Limb (tissue), 2 donors: Measurements from ENCODE around the gene MGAT5.

Experiments used
- DNase-seq, 2 donors: peaks; one replicate each; pipeline ENCODE4 v3.0.0-alpha.2; 2016; ENCODE audit errors: extremely low spot score in 2 of 2

Gene MGAT5

GRCh38 chr2:134334542-134335353 is 80.9 kb downstream of the MGAT5 start:
- DNase-seq, result no peak

- DNase-seq, result no peak
These were observed 81.7 kb downstream of the MGAT5 start for GRCh38 chr2:134335601-134336000.

GRCh38 chr2:134336352-134336751 is 82.5 kb downstream of the MGAT5 start:
- no peak for DNase-seq

GRCh38 chr2:134336921-134337320 is 83.0 kb downstream of the MGAT5 start:
- no peak for DNase-seq

GRCh38 chr2:134337631-134338030 is 83.8 kb downstream of the MGAT5 start:
- DNase-seq, result no peak

- no peak for DNase-seq
These were observed 84.3 kb downstream of the MGAT5 start for GRCh38 chr2:134338208-134338607.

GRCh38 chr2:134341476-134341875 is 87.6 kb downstream of the MGAT5 start:
- no peak for DNase-seq

- DNase-seq, result no peak
These were observed 91.3 kb downstream of the MGAT5 start for GRCh38 chr2:134344954-134345697.

GRCh38 chr2:134346141-134346540 is 92.3 kb downstream of the MGAT5 start:
- DNase-seq, result no peak

GRCh38 chr2:134347756-134348155 is 93.9 kb downstream of the MGAT5 start:
- DNase-seq, result no peak

- no peak for DNase-seq
These were observed 94.4 kb downstream of the MGAT5 start for GRCh38 chr2:134348239-134348638.

GRCh38 chr2:134348760-134349159 is 94.9 kb downstream of the MGAT5 start:
- DNase-seq, result no peak

GRCh38 chr2:134351016-134351415 is 97.1 kb downstream of the MGAT5 start:
- DNase-seq, result no peak

GRCh38 chr2:134351899-134352298 is 98.0 kb downstream of the MGAT5 start:
- no peak for DNase-seq

GRCh38 chr2:134352844-134353243 is 99.0 kb downstream of the MGAT5 start:
- no peak for DNase-seq

- no peak for DNase-seq
These were observed 100.7 kb downstream of the MGAT5 start for GRCh38 chr2:134354611-134355010.

- DNase-seq, result no peak
These were observed 103.9 kb downstream of the MGAT5 start for GRCh38 chr2:134357814-134358213.

- DNase-seq, result no peak
These were observed 105.7 kb downstream of the MGAT5 start for GRCh38 chr2:134359367-134360081.

- peak; percentile 40 to 50 for DNase-seq
These were observed 107.0 kb downstream of the MGAT5 start for GRCh38 chr2:134360745-134361487.

- DNase-seq, result no peak
These were observed 107.8 kb downstream of the MGAT5 start for GRCh38 chr2:134361648-134362047.

- no peak for DNase-seq
These were observed 108.3 kb downstream of the MGAT5 start for GRCh38 chr2:134362152-134362668.
